H1 (cell line): ENCODE data around the gene TNNT3. TPM values are rescaled to one million over a fixed set of nuclear protein-coding genes. Genes with fewer than 3 reads are reported as not detected.

Source experiments
- CHD1 ChIP-seq: IDR thresholded peaks from 2 replicates; pipeline ENCODE4 v1.6.1; 2012; ENCODE audit warnings: low read depth, low read length, improper control_type of control experiment
- polyA plus RNA-seq, 7 experiments: library from polyadenylated mRNA; depleted of rRNA in 3 of 7; stranded (reverse) in 5 of 7; unstranded in 2 of 7; fragments of >200 nt in 5 of 7; fragments of 200-250 nt in 2 of 7; gene quantifications; 1 replicate in 5 of 7; 2 replicates in 1 of 7; 4 replicates in 1 of 7; pipeline versions ENCODE4 v1.2.1 to v1.2.3, GENCODE V29; 2011 to 2013; ENCODE audit warnings: missing spikeins in 2 of 7, mixed read lengths in 2 of 7
- total RNA-seq: library from RNA; stranded (reverse); fragmentation: NEBNext Ultra II Directional; extraction: Animal tissue kit (Norgen Biotek cat#: 25700); gene quantifications from 2 replicates; pipeline ENCODE4 v1.2.1, GENCODE V29; 2021

Gene TNNT3
- total and polyA plus RNA-seq, 2 of the 8 experiments (the other 6 are each of a cell fraction or from before 2014, with no cell fraction given), result not detected

- TF ChIP-seq CHD1, result no peak
Observed at GRCh38 chr11:1987024-1987423, 67.5 kb downstream of the TNNT3 start (continued).
